SK-N-SH treated with all-trans-retinoic acid at 6 μM for 48 hours (cell line): Measurements from ENCODE around the gene IP6K3.

ENCODE experiments used
- ATAC-seq: fragments of 200-7000 bp; cut with Tn5 transposase; 3 replicates; pipeline ENCODE4 v1.9.1; 2020; ENCODE audit warnings: mild to moderate bottlenecking, moderate library complexity
- ARNTL ChIP-seq: fragments of 450-650 bp; formaldehyde crosslinking; IDR thresholded peaks from 2 replicates; pipeline ENCODE4 v1.5.0; 2020; ENCODE audit warnings: low read depth, mild to moderate bottlenecking, moderate library complexity, borderline replicate concordance
- BACH2 ChIP-seq: fragments of 250-450 bp; sonication (Bioruptor Pico); IDR thresholded peaks from 2 replicates; pipeline ENCODE4 v1.9.0; 2021; ENCODE audit warnings: mild to moderate bottlenecking, borderline replicate concordance
- CREB5 ChIP-seq: fragments of 250-450 bp; sonication (Bioruptor Pico); IDR thresholded peaks from 2 replicates; pipeline ENCODE4 v1.5.1; 2020; ENCODE audit warnings: low read depth, mild to moderate bottlenecking, moderate library complexity
- CSRNP3 ChIP-seq: fragments of 250-450 bp; sonication (Bioruptor Pico); IDR thresholded peaks from 2 replicates; pipeline ENCODE4 v1.5.1; 2021; ENCODE audit warnings: mild to moderate bottlenecking, moderate library complexity
- GLIS3 ChIP-seq: fragments of 250-450 bp; sonication (Bioruptor Pico); IDR thresholded peaks from 2 replicates; pipeline ENCODE4 v1.5.0; 2020; ENCODE audit warnings: mild to moderate bottlenecking, moderate library complexity
- ISL1 ChIP-seq: fragments of 250-450 bp; sonication (Bioruptor Pico); IDR thresholded peaks from 2 replicates; pipeline ENCODE4 v2.1.2; 2022; ENCODE audit warnings: mild to moderate bottlenecking, moderate library complexity
- OSR1 ChIP-seq: fragments of 250-450 bp; sonication (Bioruptor Pico); IDR thresholded peaks from 2 replicates; pipeline ENCODE4 v1.8.0; 2022; ENCODE audit warnings: moderate library complexity, mild to moderate bottlenecking, inconsistent platforms
- PATZ1 ChIP-seq: fragments of 250-450 bp; sonication (Bioruptor Pico); IDR thresholded peaks from 2 replicates; pipeline ENCODE4 v1.8.0; 2020; ENCODE audit warnings: mild to moderate bottlenecking, moderate library complexity, borderline replicate concordance
- POU6F1 ChIP-seq: fragments of 250-450 bp; sonication (Bioruptor Pico); IDR thresholded peaks from 2 replicates; pipeline ENCODE4 v1.8.0; 2021; ENCODE audit warnings: low read depth, mild to moderate bottlenecking, moderate library complexity, borderline replicate concordance
- PPARA ChIP-seq: fragments of 250-450 bp; sonication (Bioruptor Pico); IDR thresholded peaks from 2 replicates; pipeline ENCODE4 v1.5.0; 2020; ENCODE audit warnings: mild to moderate bottlenecking, borderline replicate concordance
- RARB ChIP-seq: fragments of 250-450 bp; sonication (Bioruptor Pico); IDR thresholded peaks from 2 replicates; pipeline ENCODE4 v1.8.0; 2021; ENCODE audit warnings: mild to moderate bottlenecking, moderate library complexity
- SNAI2 ChIP-seq: fragments of 250-450 bp; sonication (Bioruptor Pico); IDR thresholded peaks from 2 replicates; pipeline ENCODE4 v1.5.0; 2020; ENCODE audit warnings: mild to moderate bottlenecking, moderate library complexity
- TCF4 ChIP-seq: fragments of 250-450 bp; sonication (Bioruptor Pico); IDR thresholded peaks from 2 replicates; pipeline ENCODE4 v1.8.0; 2021; ENCODE audit warnings: mild to moderate bottlenecking, moderate library complexity, borderline replicate concordance
- TOX ChIP-seq: fragments of 250-450 bp; sonication (Bioruptor Pico); IDR thresholded peaks from 2 replicates; pipeline ENCODE4 v1.8.0; 2021; ENCODE audit warnings: mild to moderate bottlenecking, moderate library complexity, borderline replicate concordance
- ZC3H10 ChIP-seq: fragments of 250-450 bp; sonication (Bioruptor Pico); IDR thresholded peaks from 2 replicates; pipeline ENCODE4 v1.5.1; 2021; ENCODE audit warnings: mild to moderate bottlenecking, moderate library complexity
- ZFP3 ChIP-seq: fragments of 250-450 bp; sonication (Bioruptor Pico); IDR thresholded peaks from 2 replicates; pipeline ENCODE4 v1.5.0; 2020; ENCODE audit warnings: mild to moderate bottlenecking, moderate library complexity
- ZFP30 ChIP-seq: fragments of 450-650 bp; formaldehyde crosslinking; IDR thresholded peaks from 2 replicates; pipeline ENCODE4 v1.5.0; 2022; ENCODE audit warnings: mild to moderate bottlenecking, moderate library complexity
- ZNF70 ChIP-seq: fragments of 450-650 bp; formaldehyde crosslinking; IDR thresholded peaks from 2 replicates; pipeline ENCODE4 v1.5.0; 2020; ENCODE audit warnings: mild to moderate bottlenecking, moderate library complexity
- ZNF8 ChIP-seq: fragments of 450-650 bp; formaldehyde crosslinking; IDR thresholded peaks from 2 replicates; pipeline ENCODE4 v1.5.0; 2020; ENCODE audit warnings: mild to moderate bottlenecking, moderate library complexity

IP6K3 gene

GRCh38 chr6:33745548-33745947 lies 1.2 kb downstream of the IP6K3 start:
- TF ChIP-seq ZNF8 (CRISPR knock-in tag) (no peak), PPARA (no peak), OSR1 (CRISPR knock-in tag) (no peak), BACH2 (CRISPR knock-in tag) (no peak), RARB (CRISPR knock-in tag) (no peak)
- no peak for ATAC-seq

- TF ChIP-seq PATZ1 = no peak
- TF ChIP-seq ARNTL (CRISPR knock-in tag) = no peak
- TF ChIP-seq CSRNP3 (CRISPR knock-in tag) = no peak
- no peak for TF ChIP-seq ZC3H10 (CRISPR knock-in tag)
- no peak for TF ChIP-seq ISL1 (CRISPR knock-in tag)
- TF ChIP-seq ZFP30 = no peak
- ATAC-seq = no peak; the same call in 2 of the 3 replicates
These were observed 1.7 kb downstream of the IP6K3 start for GRCh38 chr6:33744895-33745546.

GRCh38 chr6:33744001-33744848 lies 2.5 kb downstream of the IP6K3 start:
- TF ChIP-seq ZFP30 = no peak
- no peak for TF ChIP-seq SNAI2 (CRISPR knock-in tag)
- TF ChIP-seq CSRNP3 (CRISPR knock-in tag) = no peak
- TF ChIP-seq ZNF8 (CRISPR knock-in tag) = no peak
- no peak for TF ChIP-seq ZNF70
- no peak for TF ChIP-seq CREB5 (CRISPR knock-in tag)
- no peak for TF ChIP-seq GLIS3 (CRISPR knock-in tag)
- TF ChIP-seq ZFP3 (CRISPR knock-in tag) = no peak
- peak; percentile 88 for ATAC-seq

- TF ChIP-seq ZFP3 (CRISPR knock-in tag) = no peak
- no peak for TF ChIP-seq PATZ1
- TF ChIP-seq TOX = no peak
- no peak for TF ChIP-seq GLIS3 (CRISPR knock-in tag)
- ATAC-seq = no peak
These were observed 3.9 kb downstream of the IP6K3 start for GRCh38 chr6:33742837-33743236.

- no peak for ATAC-seq
- no peak for TF ChIP-seq OSR1 (CRISPR knock-in tag)
- TF ChIP-seq RARB (CRISPR knock-in tag) = no peak
- TF ChIP-seq ARNTL (CRISPR knock-in tag) = no peak
- no peak for TF ChIP-seq PATZ1
- no peak for TF ChIP-seq TCF4 (CRISPR knock-in tag)
- TF ChIP-seq ZNF8 (CRISPR knock-in tag) = no peak
- no peak for TF ChIP-seq ZFP30
- no peak for TF ChIP-seq POU6F1 (CRISPR knock-in tag)
- TF ChIP-seq ZNF70 = no peak
- no peak for TF ChIP-seq ZFP3 (CRISPR knock-in tag)
These were observed 4.6 kb downstream of the IP6K3 start for GRCh38 chr6:33742092-33742491.
